GM12874 (cell line): ENCODE data around the gene TNIP3.
A peak's percentile ranks its signal among the peaks of the same experiment; 100 is the strongest.

ENCODE experiments used
- CTCF ChIP-seq: IDR thresholded peaks from 2 replicates; pipeline ENCODE4 v1.5.1; 2011; ENCODE audit warnings: low read depth, mild to moderate bottlenecking, control low read depth, low read length, moderate library complexity; ENCODE audit not compliant: insufficient read depth

Gene TNIP3

GRCh38 chr4:121195649-121196048 lies 31.5 kb upstream of the TNIP3 start:
- TF ChIP-seq CTCF, result no peak

GRCh38 chr4:121192480-121192879 lies 28.4 kb upstream of the TNIP3 start:
- peak; percentile 61 for TF ChIP-seq CTCF

GRCh38 chr4:121192013-121192412 lies 27.9 kb upstream of the TNIP3 start:
- TF ChIP-seq CTCF, result no peak

- no peak for TF ChIP-seq CTCF
Observed at GRCh38 chr4:121191361-121191760, 27.2 kb upstream of the TNIP3 start.

- no peak for TF ChIP-seq CTCF
Observed at GRCh38 chr4:121190389-121190788, 26.3 kb upstream of the TNIP3 start.

GRCh38 chr4:121189326-121190215 lies 25.4 kb upstream of the TNIP3 start:
- TF ChIP-seq CTCF, result no peak

- no peak for TF ChIP-seq CTCF
Observed at GRCh38 chr4:121187206-121187605, 23.1 kb upstream of the TNIP3 start.
